Stimulated activated CD4-positive, alpha-beta T cell treated with anti-CD3 and anti-CD28 coated beads, Interleukin-1b, Interleukin-23, amount 100 ng/mL, for 24 hours (primary cell): ENCODE data around the gene MYDGF.

Experiments used
- DNase-seq, 4 experiments: peaks; one replicate each; pipeline ENCODE4 v3.0.0-alpha.2; 2020; ENCODE audit warnings: low read depth in 4 of 4, low spot score in 1 of 4

Gene MYDGF

GRCh38 chr19:4613254-4613751 is 56.8 kb downstream of the MYDGF start:
- no peak for DNase-seq

GRCh38 chr19:4609878-4610511 is 60.1 kb downstream of the MYDGF start:
- DNase-seq, result no peak
